GM21723 (cell line): ENCODE measurements around the gene MYF6.

ENCODE experiments used
- ATAC-seq: cut with Tn5 transposase; IDR thresholded peaks from one replicate; pipeline ENCODE4 v1.9.1; 2021; ENCODE audit warnings: mild to moderate bottlenecking, moderate library complexity; ENCODE audit not compliant: unreplicated experiment

MYF6 gene

DNA sequence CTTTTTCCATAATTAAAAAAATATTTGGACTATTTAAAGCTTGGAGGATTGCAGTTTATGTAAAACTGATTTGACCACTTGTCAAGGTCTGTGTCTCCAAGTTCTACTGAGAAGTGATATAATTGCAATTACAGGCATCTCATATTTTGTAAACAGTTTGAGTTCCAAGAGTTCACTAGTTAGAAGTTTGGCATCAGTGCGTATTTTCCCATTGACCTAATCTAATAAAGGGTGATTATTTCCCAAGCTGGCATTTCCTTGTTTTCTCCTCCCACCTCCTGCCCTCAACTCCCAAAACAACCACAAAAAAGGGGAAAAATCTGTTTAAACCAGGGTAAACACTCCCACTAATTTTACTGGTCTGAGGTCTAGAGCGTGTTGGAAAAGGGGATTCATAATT, 3.0 kb upstream of the MYF6 start:
- ATAC-seq, result no peak

DNA sequence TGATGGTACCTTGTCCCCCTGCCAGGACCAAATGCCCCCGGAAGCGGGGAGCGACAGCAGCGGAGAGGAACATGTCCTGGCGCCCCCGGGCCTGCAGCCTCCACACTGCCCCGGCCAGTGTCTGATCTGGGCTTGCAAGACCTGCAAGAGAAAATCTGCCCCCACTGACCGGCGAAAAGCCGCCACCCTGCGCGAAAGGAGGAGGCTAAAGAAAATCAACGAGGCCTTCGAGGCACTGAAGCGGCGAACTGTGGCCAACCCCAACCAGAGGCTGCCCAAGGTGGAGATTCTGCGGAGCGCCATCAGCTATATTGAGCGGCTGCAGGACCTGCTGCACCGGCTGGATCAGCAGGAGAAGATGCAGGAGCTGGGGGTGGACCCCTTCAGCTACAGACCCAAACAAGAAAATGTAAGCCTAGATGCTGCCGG, 410 bp downstream of the MYF6 start:
- ATAC-seq, result no peak

DNA sequence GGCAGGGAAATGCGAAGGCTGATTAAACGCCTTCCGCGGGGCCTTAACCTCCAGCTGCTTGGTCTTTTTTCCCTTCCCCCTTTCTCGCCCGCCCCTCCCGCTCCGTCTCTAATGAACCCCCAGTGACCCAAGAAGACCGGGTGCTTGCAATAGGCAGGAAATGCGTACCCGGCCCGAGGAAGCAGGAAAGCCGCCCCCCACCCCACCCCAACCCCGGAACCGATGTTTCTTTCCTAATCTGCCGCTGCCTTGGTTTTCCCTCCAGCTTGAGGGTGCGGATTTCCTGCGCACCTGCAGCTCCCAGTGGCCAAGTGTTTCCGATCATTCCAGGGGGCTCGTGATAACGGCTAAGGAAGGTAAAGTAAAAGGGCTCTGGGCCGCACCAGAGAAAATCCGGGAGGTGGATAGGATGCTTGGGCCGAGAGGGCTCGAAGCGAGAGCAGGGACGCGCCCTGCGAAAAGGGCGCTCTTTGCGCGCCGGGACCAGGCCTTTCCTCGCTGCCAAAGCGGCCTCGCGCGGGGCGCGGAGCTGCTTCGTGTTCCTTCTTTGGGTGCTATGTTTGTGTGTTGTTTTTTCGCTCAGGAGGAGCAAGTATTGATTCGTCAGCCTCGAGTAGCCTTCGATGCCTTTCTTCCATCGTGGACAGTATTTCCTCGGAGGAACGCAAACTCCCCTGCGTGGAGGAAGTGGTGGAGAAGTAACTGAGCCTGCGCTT, 983 bp downstream of the MYF6 start:
- ATAC-seq, result no peak

DNA sequence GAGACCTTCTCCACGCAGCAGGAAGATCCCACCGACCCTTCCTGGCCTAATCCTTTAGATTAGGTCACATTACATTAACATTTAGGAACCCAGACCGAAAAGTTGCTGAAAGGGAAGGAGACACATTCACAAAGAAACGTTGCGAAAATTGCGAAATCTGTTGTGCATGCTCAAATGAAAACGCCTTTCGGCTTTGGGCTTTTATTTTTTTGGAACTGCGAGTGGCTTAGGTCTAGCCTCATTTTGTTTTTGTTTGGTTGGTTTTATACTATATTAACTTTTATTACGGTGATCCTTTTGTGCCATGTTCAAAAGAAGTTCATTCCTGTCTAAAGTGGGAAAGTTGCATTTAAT, 1.5 kb downstream of the MYF6 start:
- no peak for ATAC-seq

DNA sequence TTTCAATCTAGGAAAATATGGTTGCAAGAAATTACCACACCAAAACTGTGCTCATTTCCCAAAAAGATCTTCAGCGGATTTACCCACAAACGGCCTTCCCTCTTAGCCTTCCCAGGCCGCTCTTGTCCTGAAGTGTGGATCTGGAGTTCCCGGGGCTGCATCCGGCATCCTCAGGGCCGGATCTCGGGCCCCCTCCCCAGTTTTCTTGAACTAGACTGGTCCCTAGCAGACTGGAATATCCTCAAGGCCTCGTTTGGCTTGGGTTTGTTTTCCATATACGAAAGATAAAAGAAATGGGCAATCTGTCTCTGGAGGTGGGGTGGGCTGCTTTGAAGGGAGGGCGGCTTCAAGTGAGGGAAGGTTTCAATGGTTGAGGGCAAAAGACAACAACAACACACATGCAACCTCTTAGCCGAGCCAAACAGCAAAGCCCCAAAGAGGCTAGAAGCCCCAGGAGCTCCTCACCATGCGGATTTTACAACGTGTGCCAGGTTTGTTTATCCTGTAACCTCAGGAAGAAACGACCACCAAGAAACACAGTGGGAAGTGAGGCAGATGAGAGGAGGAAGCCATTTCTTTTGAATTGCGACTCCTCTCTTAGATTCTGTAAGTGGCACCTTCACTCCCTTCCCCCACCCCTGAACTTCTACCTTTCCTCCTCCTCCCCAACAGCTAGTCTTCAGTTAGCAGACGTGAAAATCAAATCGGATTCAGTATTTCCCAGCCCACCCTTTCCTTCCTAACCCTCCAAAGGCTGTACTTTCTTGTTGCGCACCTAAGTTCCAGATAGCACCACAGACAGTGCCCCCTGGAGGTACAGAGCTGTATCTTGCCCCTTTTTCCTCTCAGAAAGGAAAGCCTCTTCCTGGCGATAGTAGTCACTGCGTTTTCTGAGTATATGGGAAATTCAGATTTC, 2.6 kb downstream of the MYF6 start:
- no peak for ATAC-seq

DNA sequence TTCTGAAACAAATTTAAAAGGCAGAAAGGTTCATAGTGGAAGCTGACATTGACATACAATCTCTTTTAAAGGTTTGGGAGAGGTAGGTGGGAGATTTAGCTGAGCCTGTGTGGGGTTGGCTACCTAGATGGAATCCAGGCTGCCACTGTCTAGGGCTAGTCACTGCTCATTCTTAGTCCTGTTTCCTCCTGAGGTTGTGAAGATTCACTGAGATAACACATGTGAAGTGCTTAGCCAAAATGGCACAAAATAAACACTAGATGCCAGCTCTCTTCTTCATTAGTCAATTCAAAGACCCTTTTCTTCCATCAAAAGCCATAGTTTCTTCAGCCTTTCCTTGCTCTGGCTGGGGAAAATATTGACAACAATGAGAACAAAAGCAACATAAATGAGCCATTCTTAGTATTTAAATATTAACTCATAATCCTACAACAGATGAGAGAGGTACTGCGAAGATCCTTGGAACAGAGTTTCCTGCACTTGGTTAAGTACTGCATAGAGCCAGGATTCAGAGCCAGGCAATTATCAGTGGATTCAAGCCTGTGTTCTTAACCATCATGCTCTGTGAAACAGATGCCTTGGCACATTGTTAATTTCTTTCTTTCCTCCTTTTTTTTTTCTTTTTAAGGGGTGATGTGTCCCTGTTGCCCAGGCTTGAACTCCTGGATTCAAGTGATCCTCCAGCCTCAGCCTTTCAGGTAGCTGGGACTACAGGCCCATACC, 3.5 kb downstream of the MYF6 start:
- no peak for ATAC-seq

DNA sequence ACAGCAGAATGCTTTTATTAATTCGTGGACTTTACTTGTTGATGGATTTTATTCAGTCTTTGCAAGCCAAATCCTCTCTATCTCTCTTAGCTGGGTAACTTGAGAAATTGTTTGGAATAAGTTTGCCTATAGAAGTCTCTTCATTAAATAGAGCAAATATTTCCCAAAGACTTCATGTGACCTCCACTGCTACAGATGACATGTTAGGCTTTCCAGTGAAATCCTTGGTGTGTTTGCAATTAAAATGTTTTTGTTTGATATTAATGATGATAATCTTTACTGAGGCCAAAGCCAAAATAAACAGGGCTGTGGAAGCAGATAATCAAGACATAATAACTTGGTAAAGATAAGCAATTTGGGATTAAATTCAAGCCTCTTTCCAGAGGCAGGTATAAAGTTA, 4.4 kb downstream of the MYF6 start:
- no peak for ATAC-seq

DNA sequence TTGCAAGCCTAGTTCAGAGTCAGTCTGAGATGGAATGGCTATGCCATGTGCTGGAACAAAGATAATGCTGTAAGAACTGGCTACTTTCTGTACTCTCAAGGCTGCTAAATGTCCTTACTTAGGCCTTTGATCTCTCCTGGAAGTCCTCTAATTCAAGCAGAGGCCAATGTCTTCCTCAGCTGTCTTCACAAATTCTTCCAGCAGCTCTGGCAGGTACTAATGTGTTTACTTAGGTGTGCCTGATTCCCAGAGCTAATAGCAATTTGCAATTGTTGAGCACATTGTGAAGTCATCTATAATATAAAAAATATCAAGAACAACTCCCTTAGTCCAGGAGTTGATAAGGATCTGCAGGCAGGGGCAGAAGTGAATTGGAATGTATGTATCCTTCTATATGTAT, 5.4 kb downstream of the MYF6 start:
- ATAC-seq, result no peak

DNA sequence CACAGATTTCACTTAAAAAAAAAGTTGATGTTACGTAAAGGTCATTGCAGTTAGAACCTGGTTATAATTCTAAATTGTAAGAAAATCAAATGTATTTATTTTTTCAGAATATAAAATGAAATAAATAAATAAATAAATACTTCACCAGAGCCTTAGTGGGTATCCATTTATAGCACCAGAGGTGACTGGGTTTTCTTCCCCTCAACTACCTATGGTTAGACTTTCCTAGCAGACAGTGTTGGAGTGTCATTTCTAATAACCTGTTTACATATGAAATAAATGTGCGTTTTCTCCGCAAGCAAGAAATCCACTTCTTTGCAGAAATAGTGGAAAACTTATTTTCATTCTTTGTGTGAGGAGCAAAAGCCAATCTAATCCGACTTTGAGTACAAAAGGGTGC, 6.0 kb downstream of the MYF6 start:
- no peak for ATAC-seq

DNA sequence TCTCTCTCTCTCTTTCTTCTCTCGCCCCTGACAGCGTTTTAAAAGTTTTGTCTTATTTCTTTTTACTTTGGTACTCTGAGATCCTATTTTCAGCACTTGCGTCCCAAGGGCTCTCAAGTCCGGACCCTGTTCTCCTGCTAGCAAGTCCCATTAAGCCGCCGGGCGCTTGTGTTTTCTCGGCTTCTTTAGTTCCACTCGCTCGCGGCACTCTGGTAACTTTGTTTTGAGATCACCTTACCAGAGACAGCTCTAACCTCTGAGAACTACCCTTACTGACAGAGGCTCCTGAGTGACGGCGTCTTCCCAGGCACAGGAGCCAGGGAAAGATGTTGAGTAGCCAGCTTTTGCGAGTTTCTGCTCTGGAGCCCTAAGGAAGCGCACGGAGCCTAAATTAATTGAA, 6.6 kb downstream of the MYF6 start:
- no peak for ATAC-seq

DNA sequence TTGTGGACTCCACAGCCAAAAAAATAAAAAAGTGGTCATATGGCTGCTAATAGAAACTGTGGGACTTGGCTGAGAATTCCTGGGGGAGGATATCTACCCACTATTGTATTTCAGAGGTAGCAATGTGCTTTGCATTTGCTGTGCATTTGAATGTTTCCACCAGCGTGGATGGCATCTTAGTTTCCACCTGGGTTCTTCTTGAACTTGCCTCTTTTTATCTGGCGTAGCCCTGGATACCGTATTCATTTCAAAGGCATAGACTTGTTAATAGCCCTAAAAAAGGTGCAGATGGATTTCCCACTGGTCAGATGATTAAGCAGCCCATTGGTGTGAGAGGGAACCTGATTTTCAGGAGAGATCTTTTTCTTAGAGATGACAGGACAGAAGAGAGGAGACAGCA, 7.4 kb downstream of the MYF6 start:
- ATAC-seq, result no peak

DNA sequence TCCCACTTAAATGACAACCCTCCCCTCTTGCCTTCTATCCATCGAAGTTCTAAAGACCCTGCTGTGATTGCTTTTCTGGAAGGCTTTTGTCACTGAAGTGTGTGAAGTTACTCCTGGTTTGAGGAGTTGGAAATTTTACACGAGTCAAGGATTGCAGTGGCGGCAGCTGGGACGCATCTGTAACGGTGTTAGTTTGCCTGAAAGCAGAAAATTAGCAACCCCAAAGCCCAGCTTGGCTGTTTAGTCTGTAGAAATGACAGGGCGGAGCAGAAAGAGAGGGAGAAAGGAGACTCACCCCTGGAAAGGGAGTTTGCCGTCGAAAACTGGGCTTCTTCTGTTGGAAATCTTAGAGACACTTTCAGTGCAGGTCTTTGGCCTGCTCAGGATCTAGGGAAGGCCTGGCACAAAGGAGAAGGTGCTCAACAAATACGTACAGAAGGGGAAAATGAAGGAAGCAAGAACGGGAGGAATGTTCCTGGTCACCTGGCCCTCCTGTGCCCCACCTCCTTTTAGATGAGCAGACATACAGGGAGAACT, 8.3 kb downstream of the MYF6 start:
- no peak for ATAC-seq

DNA sequence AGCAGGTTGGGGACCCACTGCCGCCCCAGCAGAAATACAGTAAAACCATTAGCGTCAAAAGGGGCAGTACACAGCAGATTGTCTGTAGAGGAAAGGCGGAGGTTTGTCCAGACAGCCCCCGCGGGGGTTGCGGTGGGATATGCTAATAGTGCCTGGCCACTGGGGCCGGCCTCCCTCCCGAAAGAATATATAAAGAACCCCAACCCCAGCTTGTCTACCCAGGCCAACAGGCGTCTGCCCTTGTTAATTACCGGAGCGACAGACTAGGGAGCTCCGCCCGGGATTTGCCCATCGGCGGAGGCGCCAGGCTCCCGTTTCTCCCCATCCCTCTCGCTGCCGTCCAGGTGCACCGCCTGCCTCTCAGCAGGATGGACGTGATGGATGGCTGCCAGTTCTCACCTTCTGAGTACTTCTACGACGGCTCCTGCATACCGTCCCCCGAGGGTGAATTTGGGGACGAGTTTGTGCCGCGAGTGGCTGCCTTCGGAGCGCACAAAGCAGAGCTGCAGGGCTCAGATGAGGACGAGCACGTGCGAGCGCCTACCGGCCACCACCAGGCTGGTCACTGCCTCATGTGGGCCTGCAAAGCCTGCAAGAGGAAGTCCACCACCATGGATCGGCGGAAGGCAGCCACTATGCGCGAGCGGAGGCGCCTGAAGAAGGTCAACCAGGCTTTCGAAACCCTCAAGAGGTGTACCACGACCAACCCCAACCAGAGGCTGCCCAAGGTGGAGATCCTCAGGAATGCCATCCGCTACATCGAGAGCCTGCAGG, 9.4 kb downstream of the MYF6 start, which contains the start of gene MYF5:
Gene MYF5 (plus strand): TSS at position 217 of the 774 bp plus-strand sequence. CDS start 152 bp downstream, at position 369.
- no peak for ATAC-seq

DNA sequence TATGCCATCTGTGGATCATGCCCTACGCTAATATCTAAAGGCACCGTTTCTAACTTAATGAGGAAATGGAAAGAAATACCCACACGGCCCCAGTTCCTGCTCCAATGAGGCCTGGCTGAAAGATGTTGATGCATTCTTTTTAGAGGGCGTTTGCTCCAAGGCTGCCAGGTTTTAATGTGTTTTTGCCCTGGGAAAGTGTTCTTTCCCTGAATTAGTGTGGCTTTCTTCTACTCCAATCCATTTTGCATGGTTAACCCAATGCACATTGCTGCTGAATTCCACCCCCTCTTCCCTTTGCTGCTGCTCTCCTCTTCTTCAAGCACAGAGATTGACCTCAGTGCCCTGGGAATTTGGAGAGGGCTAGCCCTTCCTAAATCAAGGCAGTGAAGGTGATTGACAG, 10.4 kb downstream of the MYF6 start:
- ATAC-seq, result no peak

DNA sequence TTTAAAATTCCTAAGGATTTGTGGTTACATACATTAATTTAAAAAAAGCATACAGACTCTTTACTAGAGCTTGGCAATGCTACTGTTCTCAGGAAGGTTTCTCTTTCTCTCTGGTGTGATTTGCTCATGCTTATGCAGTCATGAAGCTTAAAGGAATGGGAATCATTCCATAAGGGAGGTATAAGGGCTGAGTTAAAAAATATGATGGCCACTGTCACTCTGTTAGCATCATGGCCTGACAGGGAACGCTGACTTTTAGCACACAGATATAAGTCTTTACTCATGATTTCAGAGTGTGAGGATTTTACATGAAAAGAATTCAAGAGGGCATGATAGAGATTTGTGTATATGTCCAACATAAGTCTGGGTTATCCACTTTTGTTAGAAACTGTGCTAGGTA, 13.1 kb downstream of the MYF6 start:
- no peak for ATAC-seq

DNA sequence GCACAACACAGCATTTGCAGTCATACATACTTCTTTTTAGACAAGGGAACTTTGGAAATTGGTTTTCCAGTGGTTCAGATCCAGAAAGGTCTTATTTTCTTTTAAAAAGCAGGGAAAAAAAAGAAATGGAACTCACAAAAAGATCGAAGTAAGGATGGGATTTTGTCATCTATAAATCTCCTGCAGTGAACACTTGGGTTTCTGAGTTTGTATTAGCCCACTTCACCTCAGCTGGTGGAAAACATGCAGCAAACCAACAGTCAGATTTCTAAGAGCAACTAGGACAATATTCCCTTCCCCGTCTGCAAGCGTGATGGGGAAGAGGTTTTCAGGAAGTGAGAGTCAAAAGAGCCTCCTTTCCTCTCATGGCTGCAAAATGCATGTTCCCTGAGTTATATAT, 13.9 kb downstream of the MYF6 start:
- ATAC-seq, result no peak

DNA sequence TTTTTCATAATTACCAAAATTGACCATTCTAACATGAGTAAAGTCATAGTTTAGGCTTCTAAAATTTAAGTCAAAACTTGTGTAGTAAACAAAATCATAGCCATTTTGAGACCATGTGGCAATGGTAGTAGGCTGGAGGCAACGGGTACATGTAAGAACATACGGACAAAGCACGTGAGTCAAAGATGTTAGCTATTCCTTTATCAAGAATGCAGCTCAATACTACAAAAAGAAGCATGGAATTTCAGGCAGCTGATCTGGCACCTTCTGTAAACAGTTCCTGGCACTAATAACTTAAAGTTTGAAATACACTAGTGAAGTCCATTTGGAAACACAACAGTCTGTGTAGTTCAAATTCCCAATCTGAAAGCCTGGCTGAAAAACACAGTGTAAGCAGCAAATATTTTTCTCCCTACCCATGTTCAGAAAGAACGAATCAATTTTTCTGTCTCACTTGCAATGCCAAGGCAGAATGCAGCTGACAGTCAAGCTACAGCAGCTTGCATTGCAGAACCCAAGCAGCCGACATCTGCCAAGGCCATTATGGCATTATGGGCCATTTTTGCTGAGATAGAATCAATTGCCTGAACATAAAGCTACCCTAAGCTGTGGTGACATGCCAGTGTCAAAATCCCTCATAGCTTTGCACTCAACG, 38.5 kb downstream of the MYF6 start:
- ATAC-seq, result no peak

DNA sequence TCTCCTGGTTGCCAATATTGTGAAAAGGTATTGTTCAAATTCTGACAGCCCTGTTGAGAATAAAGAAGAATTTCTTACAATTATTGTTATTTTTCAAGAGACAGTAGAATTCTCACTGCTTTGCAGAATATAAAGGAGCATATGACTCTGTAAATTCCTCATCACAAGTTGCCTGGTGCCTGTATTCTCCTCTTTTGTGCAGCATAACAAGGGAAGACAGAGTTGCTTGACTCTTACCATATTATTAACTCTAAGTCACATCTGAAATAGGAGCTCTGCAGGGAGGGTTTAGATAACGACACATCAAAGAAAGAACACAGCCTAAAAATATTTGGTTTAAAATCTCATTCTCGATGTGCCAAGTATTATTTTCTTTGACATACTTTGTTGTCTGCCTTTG, 40.4 kb downstream of the MYF6 start:
- no peak for ATAC-seq

DNA sequence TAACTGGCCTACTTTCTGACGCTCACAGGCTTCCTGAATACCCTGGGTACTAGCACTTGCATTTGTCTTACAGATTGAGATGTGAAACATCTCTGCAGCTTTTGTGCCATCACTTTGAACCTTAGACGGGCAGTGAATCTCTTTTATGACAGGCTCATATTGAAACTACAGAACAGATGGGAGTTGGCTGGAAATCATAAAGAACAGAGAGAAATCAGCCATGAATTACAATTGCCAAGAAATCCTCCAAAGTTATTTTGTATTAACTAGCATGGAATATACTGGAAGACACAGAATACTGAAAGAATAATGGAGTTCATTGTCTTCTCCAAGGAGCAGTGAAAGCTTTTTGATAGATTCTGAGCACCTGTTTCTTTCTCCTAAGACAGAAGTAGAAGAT, 42.0 kb downstream of the MYF6 start:
- no peak for ATAC-seq

DNA sequence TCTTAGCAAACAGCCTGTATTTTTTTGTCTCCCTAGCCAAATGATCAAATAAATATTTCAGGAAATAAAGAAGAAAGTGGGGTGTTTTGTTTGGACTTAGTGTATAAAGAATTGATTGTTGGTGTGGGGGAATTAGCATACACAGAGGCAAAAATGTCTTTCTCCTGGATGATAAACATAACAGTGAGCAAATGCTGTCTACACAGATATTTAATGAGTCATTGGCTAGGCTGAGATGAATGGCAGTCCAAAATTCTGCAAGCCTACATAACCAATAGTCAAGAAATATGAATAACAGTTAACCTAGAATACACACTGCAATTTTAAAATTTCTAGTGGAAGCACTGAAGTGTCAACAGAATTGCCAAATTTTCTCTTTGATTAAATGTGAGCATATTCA, 45.0 kb downstream of the MYF6 start:
- ATAC-seq, result no peak
